T-helper 2 cell (primary cell): ENCODE data around the gene FMNL3.
"Not testable (repeated sequence)": the region's sequence is repeated elsewhere in the genome, so short reads cannot be mapped to it uniquely, and the experiment has no call there.

Experiments used
- DNase-seq, 5 experiments: peaks; one replicate each; pipeline versions ENCODE4 v3.0.0 to v3.0.0-alpha.2; 2012 to 2022
- total RNA-seq, 2 donors: gene quantifications; one replicate each; lab custom pipeline; 2026; lab: John Stamatoyannopoulos, UW

FMNL3 gene
- total RNA-seq, result 47.9 to 68.6 reads per million in 2 donors

DNA sequence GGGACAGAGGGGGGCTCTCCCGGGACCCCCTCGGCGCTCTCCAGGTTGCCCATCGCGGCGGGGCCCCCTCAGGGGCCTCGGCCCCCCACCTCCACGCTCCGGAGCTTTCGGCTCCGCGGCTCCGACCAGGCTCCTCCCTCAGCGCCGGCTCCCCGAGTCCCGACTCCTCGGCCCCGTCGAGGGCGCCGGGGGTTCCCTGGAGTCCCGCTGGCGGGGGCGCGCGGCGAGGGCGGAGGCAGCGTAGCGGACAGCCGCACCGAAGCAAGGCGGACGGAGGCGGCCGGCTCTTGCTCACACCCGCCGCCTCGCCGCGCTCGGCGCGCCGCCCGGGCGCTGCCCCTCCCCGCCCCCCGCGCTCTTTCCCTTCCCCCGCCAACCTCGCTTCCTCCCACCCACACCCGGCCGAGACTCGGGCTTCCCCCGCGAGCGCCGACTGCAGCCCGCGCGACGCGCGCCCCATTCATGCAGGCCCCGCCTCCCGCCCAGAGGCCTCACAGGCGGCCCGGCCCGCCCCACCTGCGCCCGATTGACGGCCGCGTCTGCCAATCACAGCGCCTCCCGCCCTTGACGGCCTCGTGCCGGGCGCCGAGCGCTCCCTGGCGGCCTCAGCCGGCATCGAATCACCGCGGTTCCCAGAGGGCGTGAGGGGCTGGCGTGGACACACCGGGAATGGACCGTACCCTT lies at the start of gene FMNL3:
FMNL3 (minus strand) TSS at position 278 of the 684 bp plus-strand sequence; CDS start at position 53, 225 bp downstream.
- peak; percentile 96 to 99 (median 98) for DNase-seq

DNA sequence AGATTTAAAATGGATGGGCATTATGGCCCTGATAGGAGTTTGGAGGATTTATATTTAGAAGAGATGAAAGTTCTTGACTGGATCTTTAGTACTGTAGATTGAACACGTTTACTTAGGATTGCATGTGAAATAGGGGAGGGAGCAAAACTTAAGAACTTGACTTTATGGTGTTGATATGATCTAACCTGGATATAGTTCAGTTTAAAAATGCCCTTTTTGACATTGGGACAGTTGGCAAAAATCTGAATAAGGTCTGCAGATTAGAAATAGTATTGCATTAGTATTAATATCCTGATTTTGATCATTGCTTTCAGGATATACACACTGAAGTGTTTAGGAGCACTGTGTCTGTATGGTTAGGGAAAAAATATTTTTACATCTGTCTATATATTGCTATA lies 43.8 kb upstream of the FMNL3 start:
- DNase-seq, result no peak

DNA sequence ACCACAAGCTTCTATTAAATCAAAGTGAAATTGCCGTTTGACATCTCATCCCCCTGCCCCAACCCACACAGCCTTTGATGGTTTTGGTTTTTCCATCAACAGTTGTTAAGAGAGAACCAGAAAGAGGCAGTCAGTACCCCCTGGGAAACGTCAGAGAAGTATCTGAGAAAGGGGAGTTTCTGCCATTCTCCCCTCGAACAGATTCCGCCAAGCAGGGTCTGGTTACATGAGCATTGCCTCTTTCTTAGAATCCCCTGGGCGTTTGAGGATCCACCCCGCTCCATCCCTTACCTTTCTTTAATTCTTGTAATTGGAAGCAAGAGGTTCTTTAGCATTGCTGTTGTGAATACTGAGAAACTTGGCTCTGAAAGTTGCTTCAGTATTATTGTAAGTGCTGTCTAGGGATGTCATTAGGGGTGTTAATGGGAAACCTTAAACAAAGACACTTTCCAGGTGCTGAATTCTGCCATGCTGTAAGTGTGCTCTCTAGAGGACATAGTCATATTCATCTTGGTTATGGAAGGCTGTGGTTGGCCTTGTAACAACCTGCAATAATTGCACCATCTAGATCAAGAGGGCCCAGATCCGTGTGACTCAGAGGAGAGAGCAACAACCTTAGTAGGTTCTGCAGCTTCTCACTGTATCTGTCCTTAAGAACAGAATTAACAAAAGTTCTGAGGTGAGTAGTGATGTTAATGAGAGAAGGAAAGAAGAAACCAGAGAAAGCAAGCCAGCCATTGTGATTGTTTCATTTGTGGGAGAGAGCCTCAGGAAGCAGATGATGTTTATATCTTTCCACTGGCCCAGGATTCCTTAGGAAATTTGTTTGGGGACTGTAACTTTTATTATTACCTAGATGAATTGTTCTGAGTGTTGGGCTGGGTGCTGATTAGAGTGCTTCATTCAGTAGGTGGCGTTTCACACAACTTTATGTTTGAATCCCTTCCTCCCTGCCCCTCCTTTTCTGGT lies 43.1 kb upstream of the FMNL3 start:
- DNase-seq, result peak in 4 of 5 experiments; percentile 11 to 87 (median 27)

GRCh38 chr12:49748800-49749199 lies 41.6 kb upstream of the FMNL3 start:
- DNase-seq, result no peak

DNA sequence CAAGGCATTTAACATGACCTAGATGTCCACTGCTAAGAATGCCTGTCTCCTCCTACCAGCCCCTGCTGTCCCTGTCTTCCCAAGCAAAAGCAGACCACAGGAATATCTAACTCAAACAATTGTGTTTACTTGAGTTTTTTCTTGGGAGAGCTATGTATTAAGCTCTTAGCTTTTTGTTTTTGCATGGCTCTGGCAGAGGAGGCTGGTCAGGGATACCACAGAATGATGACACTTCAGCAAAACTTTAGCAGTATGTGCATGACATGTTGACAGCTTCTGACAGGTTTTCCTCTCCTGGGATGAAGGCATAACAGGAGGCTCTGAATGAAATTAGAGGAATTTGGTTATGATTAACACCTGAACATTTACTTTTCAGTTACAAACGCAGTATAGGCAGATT lies 41.1 kb upstream of the FMNL3 start:
- DNase-seq, result no peak

DNA sequence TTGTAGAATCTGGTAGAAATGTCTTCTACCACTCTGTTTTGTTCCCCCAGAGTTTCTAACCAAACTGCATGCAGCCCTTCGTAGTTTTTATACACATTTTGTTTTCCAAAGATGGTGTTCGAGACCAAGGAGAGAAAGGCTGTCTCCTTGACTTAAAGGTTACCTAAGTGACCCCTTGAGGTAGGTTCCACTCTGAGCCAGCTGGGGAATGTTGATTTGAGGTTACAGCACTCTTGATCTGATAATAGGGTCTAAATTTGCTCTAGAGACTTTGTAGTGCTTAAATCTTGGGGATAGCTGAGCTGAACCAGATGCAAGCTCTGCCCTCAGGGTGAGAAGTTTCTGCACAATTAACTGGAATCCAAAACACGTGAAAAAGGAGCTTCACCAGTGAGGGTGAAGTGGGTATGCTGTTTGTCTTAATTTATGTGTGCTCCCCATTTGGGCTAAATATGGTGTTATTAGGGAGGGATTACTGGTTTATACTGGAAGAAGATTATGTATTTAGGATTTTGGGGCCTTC lies 37.2 kb upstream of the FMNL3 start:
- DNase-seq, result no peak

- DNase-seq, result peak; percentile 75 to 94 (median 89)
Measured at GRCh38 chr12:49741882-49742620, 34.8 kb upstream of the FMNL3 start.

DNA sequence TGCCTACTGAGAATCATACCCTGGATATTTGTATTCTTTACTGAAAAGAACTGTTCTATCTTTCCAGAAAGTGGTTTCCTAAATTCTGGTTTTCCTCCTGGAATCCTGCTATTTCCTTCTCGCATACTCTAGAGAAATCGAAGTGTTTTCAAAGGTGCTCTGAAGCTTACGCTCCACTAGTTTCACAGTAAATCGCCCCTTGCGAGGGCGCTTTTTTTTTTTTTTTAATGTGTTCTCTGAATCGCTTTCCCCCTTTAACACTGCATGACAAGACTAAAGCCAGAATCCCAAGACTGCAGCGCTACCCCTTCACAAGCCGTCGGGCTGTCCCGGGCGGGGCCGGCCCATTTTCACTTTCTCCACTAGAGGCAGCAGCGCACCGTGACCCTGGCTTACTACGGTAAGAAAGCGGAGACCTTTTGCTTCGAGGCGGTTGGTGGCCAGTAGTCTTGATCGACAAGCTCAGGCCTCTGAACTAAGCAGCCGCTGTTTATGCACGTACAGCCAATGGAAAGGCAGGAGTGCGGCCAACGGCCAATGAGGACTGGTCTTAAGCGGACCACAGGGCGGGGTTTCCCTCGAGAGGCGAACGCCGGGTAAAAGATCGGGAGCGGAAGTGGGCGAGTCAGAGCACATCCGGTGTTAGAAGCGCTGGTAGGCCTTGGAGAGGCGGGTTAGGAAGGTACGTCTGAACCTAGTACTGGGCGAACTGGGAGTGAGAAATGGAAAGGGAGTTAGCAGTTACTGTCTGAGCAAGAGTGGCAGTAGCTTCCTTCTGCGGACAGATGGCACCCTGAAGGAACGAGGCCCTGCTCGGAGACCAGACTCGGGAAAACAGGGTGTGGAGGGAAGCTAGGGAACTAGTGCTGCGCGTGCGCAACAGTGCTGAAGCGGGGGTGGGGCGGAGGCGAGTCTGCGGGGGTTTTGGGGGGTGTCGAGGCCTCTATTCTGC lies 34.0 kb upstream of the FMNL3 start, which contains the start of gene TMBIM6:
TMBIM6 (plus strand) TSS at position 628 of the 952 bp plus-strand sequence. CDS start 10,937 bp downstream, outside the sequence.
- DNase-seq, result peak; percentile 94 to 100 (median 99)

DNA sequence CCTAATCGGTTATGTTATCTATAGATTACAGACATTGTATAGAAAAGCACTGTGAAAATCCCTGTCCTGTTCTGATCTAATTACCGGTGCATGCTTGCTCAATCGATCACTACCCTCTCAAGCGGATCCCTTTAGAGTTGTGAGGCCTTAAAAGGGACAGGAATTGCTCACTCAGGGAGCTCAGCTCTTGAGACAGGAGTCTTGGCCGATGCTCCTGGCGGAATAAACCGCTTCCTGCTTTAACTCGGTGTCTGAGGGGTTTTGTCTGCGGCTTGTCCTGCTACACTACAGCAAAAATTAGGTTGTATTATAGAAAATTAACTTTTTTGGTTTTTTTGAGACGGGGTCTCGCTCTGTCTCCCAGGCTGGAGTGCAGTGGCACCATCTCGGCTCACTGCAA lies 33.1 kb upstream of the FMNL3 start:
- not testable (repeated sequence) for DNase-seq

- not testable (repeated sequence) for DNase-seq
Measured at GRCh38 chr12:49738721-49739120, 31.5 kb upstream of the FMNL3 start.

- DNase-seq, result not testable (repeated sequence)
Measured at GRCh38 chr12:49734900-49735299, 27.7 kb upstream of the FMNL3 start.

DNA sequence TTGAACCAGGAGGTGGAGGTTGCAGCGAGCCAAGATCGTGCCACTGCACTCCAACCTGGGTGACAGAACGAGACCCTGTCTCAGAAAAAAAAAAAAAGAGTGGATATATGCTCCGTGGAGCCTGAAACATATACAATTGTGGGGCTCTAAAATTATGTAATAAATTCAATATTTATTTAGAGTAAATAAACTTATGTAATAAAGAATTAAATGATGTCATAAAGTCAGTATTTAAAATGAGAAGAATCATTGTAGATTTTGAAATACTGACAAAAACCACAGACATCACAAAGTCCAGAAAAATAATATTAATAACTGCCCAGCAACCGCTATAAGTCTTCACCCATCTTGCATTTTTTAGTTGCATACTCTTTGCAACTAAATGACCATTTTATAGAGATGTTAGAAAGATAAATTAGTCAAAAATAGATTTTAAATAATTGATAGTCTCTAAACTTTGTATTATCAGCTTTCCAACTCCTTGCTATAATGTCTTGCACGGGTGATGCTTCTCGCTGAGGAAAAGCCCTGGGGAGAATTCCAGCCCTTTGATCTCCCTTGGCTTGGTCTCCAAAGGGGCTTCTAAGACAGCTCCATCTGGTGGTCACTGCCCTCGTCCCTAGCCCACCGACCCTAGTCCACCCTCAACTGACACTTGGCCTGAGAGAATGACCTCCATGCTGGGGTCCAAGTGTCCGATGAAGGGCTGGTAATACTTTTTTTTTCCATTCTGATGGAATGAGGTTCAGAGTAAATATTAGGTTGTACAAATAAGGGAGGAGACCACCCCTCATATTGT lies 26.2 kb upstream of the FMNL3 start:
- DNase-seq, result no peak

DNA sequence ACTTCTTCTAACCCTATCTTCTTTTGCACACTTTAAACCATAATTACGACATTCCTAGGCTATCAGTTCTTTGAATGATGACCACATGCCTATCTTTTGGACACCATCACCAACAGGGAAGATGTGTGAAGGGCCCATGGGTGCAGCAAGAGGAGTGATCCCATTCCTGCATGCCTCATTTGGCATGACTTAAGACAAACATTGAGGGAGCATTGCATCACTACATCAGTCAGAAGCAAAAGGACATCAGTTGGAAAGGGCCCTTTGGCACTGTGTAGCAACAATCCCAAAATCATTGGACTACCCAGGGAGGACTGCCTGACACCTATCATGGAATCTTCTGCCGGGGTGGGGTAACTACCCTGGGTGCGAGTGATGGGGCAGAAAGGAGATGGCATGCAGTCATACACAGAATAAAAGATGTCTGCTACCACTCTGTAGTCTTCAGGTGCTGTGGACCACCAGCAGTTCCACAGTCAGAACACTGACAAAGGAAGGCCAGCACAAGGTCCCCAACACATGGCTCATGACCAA lies 23.4 kb upstream of the FMNL3 start:
- no peak for DNase-seq

GRCh38 chr12:49730050-49730449 lies 22.8 kb upstream of the FMNL3 start:
- no peak for DNase-seq

GRCh38 chr12:49728446-49728845 lies 21.2 kb upstream of the FMNL3 start:
- DNase-seq, result no peak

GRCh38 chr12:49721355-49721754 lies 14.2 kb upstream of the FMNL3 start:
- not testable (repeated sequence) for DNase-seq

DNA sequence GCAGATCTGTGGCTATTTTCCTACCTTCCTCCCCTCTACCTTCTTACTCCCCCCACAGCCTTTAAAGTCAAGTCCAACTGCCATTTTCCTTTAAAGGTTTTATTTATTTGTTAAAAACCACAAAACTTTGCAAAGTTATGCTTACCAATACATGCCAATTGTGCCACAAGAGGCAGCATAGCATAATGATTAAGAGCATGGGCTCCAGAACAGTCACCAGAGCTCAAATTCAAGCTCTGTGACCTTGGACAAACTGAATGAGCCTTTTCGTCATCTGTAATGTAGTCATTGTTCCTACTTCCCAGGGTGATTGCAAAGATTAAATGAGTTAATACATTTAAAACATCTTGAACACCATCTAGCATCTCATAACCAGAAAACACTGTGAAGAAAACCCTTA lies 13.0 kb upstream of the FMNL3 start:
- DNase-seq, result peak in 1 of 5 experiments; percentile 43

DNA sequence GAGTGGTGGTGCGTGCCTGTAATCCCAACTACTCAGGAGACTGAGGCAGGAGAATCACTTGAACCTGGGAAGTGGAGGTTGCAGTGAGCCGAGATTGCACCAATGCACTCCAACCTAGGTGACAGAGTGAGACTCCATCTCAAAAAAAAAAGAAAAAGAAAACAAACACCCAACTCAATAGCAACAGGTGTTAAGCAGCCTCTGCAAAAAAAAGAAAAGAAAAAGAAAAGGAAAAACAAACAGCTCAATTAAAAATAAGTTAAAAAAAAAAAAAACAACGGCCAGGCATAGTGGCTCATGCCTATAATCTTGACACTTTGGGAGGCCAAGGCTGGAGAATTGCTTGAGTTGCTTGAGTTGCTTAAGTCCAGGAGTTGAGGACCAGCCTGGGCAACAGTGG lies 10.6 kb upstream of the FMNL3 start:
- not testable (repeated sequence) for DNase-seq

- no peak for DNase-seq
Measured at GRCh38 chr12:49716553-49716952, 9.3 kb upstream of the FMNL3 start.

- not testable (repeated sequence) for DNase-seq
Measured at GRCh38 chr12:49713952-49714351, 6.7 kb upstream of the FMNL3 start.
